ENCODE data around the gene ALG3.
A peak's percentile ranks its signal among the peaks of the same experiment; 100 is the strongest.

Gene ALG3

DNA sequence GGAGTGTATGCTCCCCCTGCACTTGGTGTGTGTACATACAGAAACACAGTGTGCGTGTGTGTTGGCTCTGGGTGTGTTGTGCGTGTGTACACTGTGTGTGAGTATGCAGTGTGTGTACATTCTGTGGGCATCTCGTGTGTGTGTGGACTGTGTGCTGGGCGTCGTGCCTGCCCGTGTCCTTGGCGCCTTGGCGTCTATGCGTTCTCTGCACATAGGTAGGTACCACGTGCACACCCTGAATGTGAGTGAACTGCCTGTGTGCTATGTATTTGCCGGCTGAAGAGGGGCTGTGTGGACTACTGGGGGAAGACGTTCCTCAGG, 26.6 kb upstream of the ALG3 start:
- TF ChIP-seq, protein P1, sequence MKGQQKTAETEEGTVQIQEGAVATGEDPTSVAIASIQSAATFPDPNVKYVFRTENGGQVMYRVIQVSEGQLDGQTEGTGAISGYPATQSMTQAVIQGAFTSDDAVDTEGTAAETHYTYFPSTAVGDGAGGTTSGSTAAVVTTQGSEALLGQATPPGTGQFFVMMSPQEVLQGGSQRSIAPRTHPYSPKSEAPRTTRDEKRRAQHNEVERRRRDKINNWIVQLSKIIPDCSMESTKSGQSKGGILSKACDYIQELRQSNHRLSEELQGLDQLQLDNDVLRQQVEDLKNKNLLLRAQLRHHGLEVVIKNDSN (IDR thresholded peaks at IDR 0.05) = no peak
- no peak for TF ChIP-seq NFIC (IDR thresholded peaks at IDR 0.05)

GRCh38 chr3:184272269-184272668, 23.5 kb upstream of the ALG3 start:
- TF ChIP-seq EGR1 (IDR thresholded peaks at IDR 0.05) (no peak), REST (IDR thresholded peaks at IDR 0.05; ENCODE audit: low read depth) (no peak), MAX (IDR thresholded peaks at IDR 0.05) (no peak), NFIC (IDR thresholded peaks at IDR 0.05) (no peak)

- no peak for TF ChIP-seq FOXM1 (IDR thresholded peaks at IDR 0.05; ENCODE audit: borderline replicate concordance, low read depth)
- TF ChIP-seq MAX (IDR thresholded peaks at IDR 0.05) = peak; percentile 81; the same call in 1 of the 2 replicates
Observed at GRCh38 chr3:184262764-184263179, 14.0 kb upstream of the ALG3 start.

- 0 out of 2 replicates have a peak, but pooled peaks have one; percentile 5 for TF ChIP-seq NFIC (IDR thresholded peaks at IDR 0.05)
- no peak for TF ChIP-seq RAD21 (IDR thresholded peaks at IDR 0.05; ENCODE audit: low read depth)
- TF ChIP-seq EGR1 (IDR thresholded peaks at IDR 0.05) = peak; percentile 42; the same call in 1 of the 2 replicates
- peak; percentile 56 for TF ChIP-seq MAX (IDR thresholded peaks at IDR 0.05)
- TF ChIP-seq CEBPB (IDR thresholded peaks at IDR 0.05) = peak; percentile 93
- TF ChIP-seq, protein P1 (IDR thresholded peaks at IDR 0.05) = no peak
- TF ChIP-seq REST (IDR thresholded peaks at IDR 0.05; ENCODE audit: low read depth) = no peak
- TF ChIP-seq YY1 (IDR thresholded peaks at IDR 0.05; ENCODE audit: low read depth) = peak; percentile 38
- peak; percentile 49; the same call in 1 of the 2 replicates for TF ChIP-seq TAF1 (IDR thresholded peaks at IDR 0.05; ENCODE audit: low read depth)
- peak; percentile 67 for TF ChIP-seq ZBTB7A (IDR thresholded peaks at IDR 0.05; ENCODE audit: low read depth)
Observed at GRCh38 chr3:184261854-184262763, 13.3 kb upstream of the ALG3 start.

DNA sequence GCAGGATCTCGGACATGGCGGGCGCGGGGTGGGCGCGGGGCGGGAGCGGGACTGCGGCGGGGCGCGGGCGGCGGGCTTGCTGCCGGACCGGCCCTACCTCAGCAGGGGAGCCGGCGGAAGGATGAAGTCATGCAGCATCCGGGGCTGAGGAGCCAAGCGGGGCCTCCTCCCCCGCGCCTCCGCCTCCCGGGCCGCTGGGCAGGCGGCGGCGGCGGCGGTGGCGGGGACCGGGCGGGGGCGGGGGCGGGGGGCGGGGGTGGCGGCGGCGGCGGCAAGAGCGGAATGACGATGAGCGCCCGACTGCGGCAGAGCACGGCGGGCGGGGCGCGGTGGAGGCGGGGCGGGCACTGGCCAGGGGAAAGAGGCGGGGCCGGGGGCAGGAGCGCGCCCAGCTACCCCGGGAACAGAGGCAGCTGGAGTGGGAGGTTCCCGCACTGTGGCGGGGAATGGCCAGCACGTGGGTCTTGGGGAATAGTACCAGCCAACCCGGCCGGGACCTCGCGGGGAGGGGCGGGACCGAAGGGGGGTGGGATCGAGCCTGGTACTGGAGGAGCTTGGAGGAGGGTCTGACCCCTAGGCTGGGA, 12.6 kb upstream of the ALG3 start, which contains the start of gene CAMK2N2:
Gene CAMK2N2, minus strand, starts transcription at position 284 of the 584 bp plus-strand sequence. Its CDS starts 268 bp downstream, at position 16.
- TF ChIP-seq CEBPB (IDR thresholded peaks at IDR 0.05) = no peak
- TF ChIP-seq EGR1 (IDR thresholded peaks at IDR 0.05) = peak; percentile 63
- TF ChIP-seq, protein P1 (IDR thresholded peaks at IDR 0.05) = peak; percentile 87
- TF ChIP-seq MAX (IDR thresholded peaks at IDR 0.05) = peak; percentile 94
- TF ChIP-seq TEAD4 (IDR thresholded peaks at IDR 0.05) = no peak

- TF ChIP-seq REST (IDR thresholded peaks at IDR 0.05; ENCODE audit: low read depth) = peak; percentile 18; the same call in 1 of the 2 replicates
- TF ChIP-seq FOXM1 (IDR thresholded peaks at IDR 0.05; ENCODE audit: borderline replicate concordance, low read depth) = no peak
- TF ChIP-seq ZBTB7A (IDR thresholded peaks at IDR 0.05; ENCODE audit: low read depth) = peak; percentile 63; the same call in 1 of the 2 replicates
Observed at GRCh38 chr3:184260724-184261269, 12.0 kb upstream of the ALG3 start.

Data from Ishikawa (cell line).